ENCODE data around the gene BAZ1A.

- TF ChIP-seq POLR2AphosphoS5 (IDR thresholded peaks at IDR 0.05) (no peak), CTCF (IDR thresholded peaks at IDR 0.05) (no peak)
Measured at GRCh38 chr14:34817768-34818167, 57.4 kb downstream of the BAZ1A start.

Measured in upper lobe of left lung (tissue), 4 donors.